ENCODE measurements around the gene FNBP1.
"Not testable (repeated sequence)": the region's sequence is repeated elsewhere in the genome, so short reads cannot be mapped to it uniquely, and the experiment has no call there.

The FNBP1 gene

DNA sequence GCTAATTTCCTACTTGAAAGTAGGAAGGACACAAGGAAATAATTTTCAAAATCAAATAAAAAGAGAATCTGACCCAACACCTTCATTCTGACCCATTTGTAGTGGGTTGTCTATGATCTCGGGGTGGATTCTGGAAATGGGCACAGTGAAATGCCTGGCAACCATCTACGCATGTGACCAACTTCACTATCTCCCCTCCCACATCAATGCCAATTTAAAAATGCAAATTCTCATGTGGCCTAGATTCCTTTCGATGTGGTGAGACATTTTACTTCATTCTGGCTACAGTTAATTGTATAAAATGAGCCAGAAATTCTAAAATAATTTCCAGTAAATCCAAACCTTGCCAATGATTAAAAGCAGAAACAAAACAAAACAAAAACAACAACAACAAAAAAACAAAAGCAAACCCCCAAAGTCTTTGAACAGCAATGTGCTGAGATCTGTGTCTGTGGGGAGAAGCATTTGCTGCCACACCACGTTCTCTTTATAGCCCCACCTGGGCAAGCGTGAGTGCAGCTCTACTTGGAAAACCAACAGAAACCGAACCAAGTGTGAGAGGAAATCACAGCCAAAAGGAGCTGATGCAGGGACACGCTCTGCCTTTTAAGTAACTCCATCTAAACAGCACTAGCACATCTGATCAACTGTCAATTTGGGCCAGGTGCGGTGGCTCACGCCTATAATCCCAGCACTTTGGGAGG, 148.7 kb downstream of the FNBP1 start:
- CTCF ChIA-PET = interaction anchor here (1.0 to 1.9 kb wide), 2 partner anchors 9 to 123 kb away, joined by 3 to 6 read pairs; no protein-coding TSS in a partner anchor
- no peaks in the 10 kb centered on the region for H3K9me3 Mint-ChIP-seq
- H3K4me1 Mint-ChIP-seq = peaks cover 89% of the 10 kb centered on the region
- peak; percentile 58 for DNase-seq
- no peaks in the 10 kb centered on the region for H3K27me3 Mint-ChIP-seq
- H3K27ac Mint-ChIP-seq = peak overlapping the region; percentile 99
- H3K4me3 Mint-ChIP-seq = peak overlapping the region; percentile 57
- peaks cover 77% of the 10 kb centered on the region for H3K36me3 Mint-ChIP-seq

- DNase-seq = no peak
- peak overlapping the region; percentile 79 for H3K4me3 Mint-ChIP-seq
- H3K27me3 Mint-ChIP-seq = no peaks in the 10 kb centered on the region
- H3K9me3 Mint-ChIP-seq = no peaks in the 10 kb centered on the region
- CTCF ChIA-PET = interaction anchor here (0.9 to 1.1 kb wide), 3 partner anchors 42 to 148 kb away, joined by 3 to 4 read pairs (median 3); no protein-coding TSS in a partner anchor
- H3K36me3 Mint-ChIP-seq = peaks cover 68% of the 10 kb centered on the region
- H3K27ac Mint-ChIP-seq = peak overlapping the region; percentile 99
- peaks cover 97% of the 10 kb centered on the region for H3K4me1 Mint-ChIP-seq
These were observed 151.4 kb downstream of the FNBP1 start for GRCh38 chr9:129891569-129891968.

GRCh38 chr9:129890718-129891299, 152.2 kb downstream of the FNBP1 start:
- not testable (repeated sequence) for H3K9me3 Mint-ChIP-seq, H3K27me3 Mint-ChIP-seq, DNase-seq
- Mint-ChIP-seq H3K4me1 (peaks cover 96% of the 10 kb centered on the region), H3K27ac (peak overlapping the region; percentile 99), H3K36me3 (peaks cover 63% of the 10 kb centered on the region), H3K4me3 (peak overlapping the region; percentile 79)
- CTCF ChIA-PET = interaction anchor here (0.9 kb wide), 1 partner anchor 43 kb away, joined by 3 read pairs; no protein-coding TSS in a partner anchor

GRCh38 chr9:129889941-129890717, 152.9 kb downstream of the FNBP1 start:
- H3K36me3 Mint-ChIP-seq = peaks cover 58% of the 10 kb centered on the region
- no peaks in the 10 kb centered on the region for H3K9me3 Mint-ChIP-seq
- H3K27ac Mint-ChIP-seq = peak overlapping the region; percentile 99
- peak; percentile 93 for DNase-seq
- peaks cover 95% of the 10 kb centered on the region for H3K4me1 Mint-ChIP-seq
- peak overlapping the region; percentile 79 for H3K4me3 Mint-ChIP-seq
- CTCF ChIA-PET = interaction anchor here (1.4 kb wide), 1 partner anchor 25 kb away, joined by 3 read pairs; no protein-coding TSS in a partner anchor
- no peaks in the 10 kb centered on the region for H3K27me3 Mint-ChIP-seq

- H3K4me1 Mint-ChIP-seq = peaks cover 92% of the 10 kb centered on the region
- CTCF ChIA-PET = interaction anchor here (0.9 to 5.0 kb wide), 3 partner anchors 24 to 150 kb away, joined by 3 to 27 read pairs (median 3); no protein-coding TSS in a partner anchor
- H3K27ac Mint-ChIP-seq = peak overlapping the region; percentile 99
- DNase-seq = peak; percentile 52
- H3K9me3 Mint-ChIP-seq = no peaks in the 10 kb centered on the region
- H3K27me3 Mint-ChIP-seq = no peaks in the 10 kb centered on the region
- H3K4me3 Mint-ChIP-seq = peak overlapping the region; percentile 79
- H3K36me3 Mint-ChIP-seq = peaks cover 56% of the 10 kb centered on the region
These were observed 153.7 kb downstream of the FNBP1 start for GRCh38 chr9:129889122-129889940.

DNA sequence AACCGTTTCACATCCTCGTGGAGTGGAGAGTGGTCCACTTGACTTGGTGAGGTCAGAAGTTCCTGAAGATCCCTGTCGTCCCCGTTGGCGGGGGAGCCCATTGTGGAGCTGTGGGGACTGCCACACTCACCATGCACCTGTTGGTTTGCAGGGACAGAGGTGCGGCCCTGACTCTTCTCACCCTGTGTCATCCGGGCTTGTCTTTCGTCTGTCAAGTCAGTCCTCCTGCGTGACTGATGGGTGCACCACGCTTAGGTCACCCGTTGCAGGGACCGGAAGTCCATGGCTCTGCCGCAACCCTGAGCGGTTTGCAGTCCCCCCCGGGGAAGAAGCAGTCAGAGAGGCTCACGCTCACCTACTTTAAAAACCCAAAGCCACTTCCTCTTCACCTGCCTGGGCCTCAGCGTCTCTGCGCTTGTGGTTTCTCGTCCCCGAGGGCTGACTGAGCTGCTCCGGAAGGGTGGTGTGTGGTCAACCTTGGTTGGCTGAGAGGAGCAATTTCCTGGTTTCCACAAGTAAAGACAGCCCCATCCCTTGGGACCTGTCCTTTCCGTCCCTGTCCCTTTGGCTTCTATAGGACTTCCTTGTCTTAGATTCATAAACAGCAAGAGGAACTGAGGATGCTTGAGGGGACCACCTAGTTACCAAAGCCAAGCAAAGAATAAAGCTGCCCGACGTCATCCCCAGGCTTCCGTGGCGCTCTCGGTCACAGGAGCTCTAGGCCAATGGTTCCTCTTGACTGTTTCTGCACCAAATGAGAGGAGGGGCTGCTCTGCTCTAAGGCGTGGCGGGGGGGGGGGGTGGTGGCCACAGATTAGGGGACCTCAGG, 154.5 kb downstream of the FNBP1 start:
- peak overlapping the region; percentile 79 for H3K4me3 Mint-ChIP-seq
- peaks cover 52% of the 10 kb centered on the region for H3K36me3 Mint-ChIP-seq
- H3K27me3 Mint-ChIP-seq = no peaks in the 10 kb centered on the region
- H3K9me3 Mint-ChIP-seq = no peaks in the 10 kb centered on the region
- CTCF ChIA-PET = interaction anchor here (0.7 to 5.0 kb wide), 5 partner anchors 23 to 211 kb away, joined by 3 to 27 read pairs (median 3); no protein-coding TSS in a partner anchor
- H3K4me1 Mint-ChIP-seq = peaks cover 95% of the 10 kb centered on the region
- H3K27ac Mint-ChIP-seq = peak overlapping the region; percentile 99
- peak; percentile 96 for DNase-seq

DNA sequence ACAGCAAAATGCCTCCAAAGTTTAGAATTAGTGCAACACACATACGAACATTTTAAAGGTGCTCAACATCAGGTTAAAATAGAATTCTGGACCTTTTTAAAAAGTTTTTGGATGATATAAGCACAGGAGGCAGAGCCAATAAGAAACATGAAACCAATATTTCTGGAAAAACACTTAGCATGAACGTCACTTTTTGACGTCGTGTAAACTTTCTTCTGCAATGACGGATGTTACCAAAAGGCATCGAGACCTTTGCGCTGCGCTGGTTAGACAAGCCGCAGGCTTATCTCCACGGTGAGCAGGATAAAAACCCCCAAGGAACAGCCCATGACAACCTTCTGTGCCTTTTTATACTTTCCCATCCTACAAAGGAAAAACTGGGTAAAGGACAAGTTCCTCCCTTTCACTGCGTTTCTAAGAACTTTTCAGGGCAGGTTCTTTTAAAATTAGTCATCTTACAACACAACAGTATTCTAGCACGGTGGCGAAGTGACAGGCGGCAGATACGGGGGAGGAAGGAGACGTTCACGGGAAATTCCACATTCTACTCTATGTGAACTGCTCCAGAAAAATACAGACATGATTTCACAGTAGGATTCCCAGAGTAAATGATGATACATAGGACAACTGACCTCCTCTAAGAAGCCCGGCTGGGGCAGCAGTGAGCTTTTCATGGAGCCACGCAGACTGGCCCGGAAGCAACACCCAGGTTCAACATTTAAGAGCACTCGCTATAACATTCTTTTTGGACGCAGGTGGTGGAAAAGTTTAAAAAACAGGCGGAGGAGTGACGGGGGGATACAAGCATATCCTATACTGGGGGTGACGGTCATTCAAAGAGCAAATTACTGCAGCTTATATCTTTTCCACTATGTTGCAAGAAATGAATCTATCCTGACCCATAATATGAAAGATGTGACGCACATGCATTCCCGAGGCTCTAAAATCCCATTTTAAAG, 155.4 kb downstream of the FNBP1 start:
- DNase-seq = peak; percentile 76
- H3K9me3 Mint-ChIP-seq = no peaks in the 10 kb centered on the region
- H3K4me1 Mint-ChIP-seq = peaks cover 91% of the 10 kb centered on the region
- CTCF ChIA-PET = interaction anchor here (0.7 to 5.0 kb wide), 11 partner anchors 14 to 214 kb away, joined by 3 to 27 read pairs (median 4); partner anchors contain the start of gene GPR107
- peak overlapping the region; percentile 79 for H3K4me3 Mint-ChIP-seq
- no peaks in the 10 kb centered on the region for H3K27me3 Mint-ChIP-seq
- H3K27ac Mint-ChIP-seq = peak overlapping the region; percentile 99
- peaks cover 48% of the 10 kb centered on the region for H3K36me3 Mint-ChIP-seq

GRCh38 chr9:129886226-129887174, 156.5 kb downstream of the FNBP1 start:
- Mint-ChIP-seq H3K27ac (peak overlapping the region; percentile 99), H3K27me3 (no peaks in the 10 kb centered on the region), H3K4me1 (peaks cover 84% of the 10 kb centered on the region), H3K4me3 (peak overlapping the region; percentile 79), H3K9me3 (no peaks in the 10 kb centered on the region), H3K36me3 (peaks cover 44% of the 10 kb centered on the region)
- peak; percentile 71 for DNase-seq
- CTCF ChIA-PET = interaction anchor here (0.6 to 5.0 kb wide), 17 partner anchors 13 to 215 kb away, joined by 3 to 27 read pairs (median 4); partner anchors contain the start of gene GPR107

DNA sequence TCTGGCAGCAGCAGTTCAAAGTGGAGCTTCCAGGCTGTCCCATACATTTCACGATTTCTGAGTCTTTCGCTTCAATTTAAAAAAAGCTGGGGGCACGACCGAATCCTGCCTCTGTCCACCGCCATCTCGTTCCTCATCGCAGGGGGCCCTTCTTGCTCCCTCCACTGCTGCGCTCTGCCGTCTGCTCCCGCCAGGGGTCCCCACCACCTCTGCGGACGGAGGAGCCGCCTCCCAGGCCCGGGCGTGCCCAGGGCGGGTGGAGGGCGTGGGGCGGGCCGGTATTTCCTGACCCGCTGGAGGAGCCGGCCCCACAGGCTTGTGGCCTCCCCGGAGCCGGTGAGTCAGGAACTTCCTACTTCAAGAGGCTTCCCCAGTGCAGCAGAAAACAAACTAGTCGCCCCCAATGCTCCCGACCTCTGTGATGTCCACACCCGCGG, 157.3 kb downstream of the FNBP1 start:
- peak; percentile 93 for DNase-seq
- Mint-ChIP-seq H3K4me3 (peak overlapping the region; percentile 79), H3K27me3 (no peaks in the 10 kb centered on the region), H3K27ac (peak overlapping the region; percentile 99), H3K9me3 (no peaks in the 10 kb centered on the region), H3K4me1 (peaks cover 76% of the 10 kb centered on the region), H3K36me3 (peaks cover 38% of the 10 kb centered on the region)
- CTCF ChIA-PET = interaction anchor here (0.6 to 5.0 kb wide), 22 partner anchors 9 to 351 kb away, joined by 3 to 27 read pairs (median 6); partner anchors contain the start of genes C9orf78 and USP20

DNA sequence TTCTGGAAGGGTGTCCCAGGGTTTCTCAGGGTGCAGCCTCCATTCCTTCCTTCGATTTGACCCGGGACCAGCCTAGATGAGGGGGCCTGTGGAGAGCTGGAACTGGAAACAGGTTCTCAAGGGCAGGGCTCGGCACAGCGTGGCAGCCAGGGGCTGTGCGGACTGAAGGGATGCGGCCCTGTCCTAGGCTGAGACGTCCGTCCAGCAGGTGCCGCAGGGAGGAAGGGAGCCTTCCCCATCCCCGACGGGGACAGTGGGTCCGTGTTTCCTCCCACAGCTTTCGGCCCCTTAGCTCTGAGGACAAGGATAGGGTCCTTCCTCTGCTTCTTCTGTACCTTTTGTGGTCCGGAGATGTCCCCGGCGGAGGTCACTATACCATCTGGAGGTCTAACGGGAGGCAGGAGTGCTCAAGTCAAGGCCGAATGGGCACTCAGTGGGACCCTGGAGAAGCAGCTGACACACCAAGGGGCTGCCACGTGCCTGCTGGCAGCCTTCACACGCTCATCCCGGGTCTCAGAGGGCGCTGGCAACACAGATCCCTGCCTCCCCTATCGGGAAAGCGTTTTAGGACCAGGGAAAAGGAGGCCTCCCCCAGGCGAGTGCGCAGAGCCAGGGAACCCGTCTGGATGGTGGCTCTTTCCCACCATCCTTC, 157.8 kb downstream of the FNBP1 start:
- Mint-ChIP-seq H3K4me1 (peaks cover 70% of the 10 kb centered on the region), H3K9me3 (no peaks in the 10 kb centered on the region), H3K4me3 (peak overlapping the region; percentile 79), H3K36me3 (peaks cover 38% of the 10 kb centered on the region), H3K27me3 (no peaks in the 10 kb centered on the region), H3K27ac (peak overlapping the region; percentile 99)
- DNase-seq = peak; percentile 53
- CTCF ChIA-PET = interaction anchor here (0.6 to 5.0 kb wide), 26 partner anchors 9 to 351 kb away, joined by 3 to 27 read pairs (median 5); partner anchors contain the start of genes C9orf78 and USP20

Measured in activated naive CD4-positive, alpha-beta T cell treated with anti-CD3 and anti-CD28 coated beads, Interleukin-2, amount 10 ng/mL, durations not matched to agents 7 days and 5 days (primary cell).